ENCODE measurements around the gene SETD6. TPM values are rescaled to one million over a fixed set of nuclear protein-coding genes. Genes with fewer than 3 reads are reported as not detected.

SETD6 gene
- total and polyA plus RNA-seq, 9 of the 15 experiments (the other 6 are each of a cell fraction or from before 2014, with no cell fraction given): 9.2 to 40.9 (median 19.8) TPM

GRCh38 chr16:58472827-58473226 is 42.5 kb upstream of the SETD6 start (continued):
- no peak for TF ChIP-seq ETV6 (IDR thresholded peaks at IDR 0.05; ENCODE audit: borderline replicate concordance in 1 of 2, low read depth in 2 of 2, low read length in 1 of 2)
- TF ChIP-seq ETV6 (CRISPR knock-in tag; IDR thresholded peaks at IDR 0.05; ENCODE audit: borderline replicate concordance): no peak
- TF ChIP-seq BHLHE40 (IDR thresholded peaks at IDR 0.05; ENCODE audit: low read length): no peak
- no peak for TF ChIP-seq ZNF224 (CRISPR knock-in tag; IDR thresholded peaks at IDR 0.05)
- no peak for TF ChIP-seq SRSF7 (optimal IDR thresholded peaks at IDR 0.05; ENCODE audit: low read depth, low read length)
- no peak for TF ChIP-seq ZNF561 (CRISPR knock-in tag; conservative IDR thresholded peaks at IDR 0.05)
- no peak for TF ChIP-seq HOMEZ (CRISPR knock-in tag; IDR thresholded peaks at IDR 0.05)
- no peak for TF ChIP-seq ZFX (CRISPR knock-in tag; IDR thresholded peaks at IDR 0.05)
- no peak for TF ChIP-seq CEBPB (tag; IDR thresholded peaks at IDR 0.05)
- no peak for TF ChIP-seq COPS2 (conservative IDR thresholded peaks at IDR 0.05)
- TF ChIP-seq STAT6 (CRISPR knock-in tag; IDR thresholded peaks at IDR 0.05): no peak
- TF ChIP-seq THRB (CRISPR knock-in tag; conservative IDR thresholded peaks at IDR 0.05): no peak
- no peak for TF ChIP-seq HEY1 (CRISPR knock-in tag; IDR thresholded peaks at IDR 0.05; ENCODE audit: borderline replicate concordance)
- no peak for TF ChIP-seq MCM2 (IDR thresholded peaks at IDR 0.05; ENCODE audit: low read depth)
- peak; percentile 26; the same call in 1 of the 2 replicates for TF ChIP-seq FOSL1 (tag; conservative IDR thresholded peaks at IDR 0.05)
- no peak for TF ChIP-seq EHMT2 (IDR thresholded peaks at IDR 0.05)
- TF ChIP-seq ZNF347 (CRISPR knock-in tag; IDR thresholded peaks at IDR 0.05; ENCODE audit: low read depth): no peak
- TF ChIP-seq MEIS2 (IDR thresholded peaks at IDR 0.05; ENCODE audit: partially characterized antibody): no peak
- TF ChIP-seq EP400 (IDR thresholded peaks at IDR 0.05): no peak
- TF ChIP-seq ATF7 (IDR thresholded peaks at IDR 0.05): peak; percentile 44; the same call in 1 of the 2 replicates
- TF ChIP-seq ZNF133 (CRISPR knock-in tag; IDR thresholded peaks at IDR 0.05): no peak
- no peak for TF ChIP-seq CBX8 (IDR thresholded peaks at IDR 0.05; ENCODE audit: borderline replicate concordance, extremely low read depth, low read depth, low read length, poor library complexity, severe bottlenecking)
